Astrocyte (in vitro differentiated cells and primary cell): ENCODE data around the gene PTPRE.

Experiments used
- CTCF ChIP-seq: IDR thresholded peaks from 2 replicates; pipeline ENCODE4 v1.5.1; 2011; ENCODE audit warnings: low read depth, mild to moderate bottlenecking, inconsistent platforms, low read length, moderate library complexity; ENCODE audit not compliant: insufficient read depth
- EZH2 ChIP-seq: IDR thresholded peaks from 2 replicates; pipeline ENCODE4 v1.6.1; 2012; ENCODE audit warnings: mild to moderate bottlenecking, low read length, inconsistent platforms; ENCODE audit not compliant: insufficient read depth

GRCh38 chr10:127904311-127905000 is 2.4 kb upstream of the PTPRE start:
- TF ChIP-seq CTCF: no peak
- no peak for TF ChIP-seq EZH2
